OCI-LY7 (cell line): Measurements from ENCODE around the gene FOXK1.

Experiments used
- EZH2phosphoT487 ChIP-seq: fragments of 200-600 bp; sonication (generic); IDR thresholded peaks from 2 replicates; pipeline ENCODE4 v1.6.1; 2018; ENCODE audit warnings: low read depth, borderline replicate concordance, mild to moderate bottlenecking, mixed run types, antibody characterized with exemption, low read length, moderate library complexity, mixed read lengths
- TF ChIP-seq, protein P1 (sequence below): fragments of 200-600 bp; sonication (generic); conservative IDR thresholded peaks from 2 replicates; pipeline ENCODE4 v1.5.1; 2014; ENCODE audit warnings: mild to moderate bottlenecking, antibody characterized with exemption, low read length, moderate library complexity, mixed read lengths

DNA sequence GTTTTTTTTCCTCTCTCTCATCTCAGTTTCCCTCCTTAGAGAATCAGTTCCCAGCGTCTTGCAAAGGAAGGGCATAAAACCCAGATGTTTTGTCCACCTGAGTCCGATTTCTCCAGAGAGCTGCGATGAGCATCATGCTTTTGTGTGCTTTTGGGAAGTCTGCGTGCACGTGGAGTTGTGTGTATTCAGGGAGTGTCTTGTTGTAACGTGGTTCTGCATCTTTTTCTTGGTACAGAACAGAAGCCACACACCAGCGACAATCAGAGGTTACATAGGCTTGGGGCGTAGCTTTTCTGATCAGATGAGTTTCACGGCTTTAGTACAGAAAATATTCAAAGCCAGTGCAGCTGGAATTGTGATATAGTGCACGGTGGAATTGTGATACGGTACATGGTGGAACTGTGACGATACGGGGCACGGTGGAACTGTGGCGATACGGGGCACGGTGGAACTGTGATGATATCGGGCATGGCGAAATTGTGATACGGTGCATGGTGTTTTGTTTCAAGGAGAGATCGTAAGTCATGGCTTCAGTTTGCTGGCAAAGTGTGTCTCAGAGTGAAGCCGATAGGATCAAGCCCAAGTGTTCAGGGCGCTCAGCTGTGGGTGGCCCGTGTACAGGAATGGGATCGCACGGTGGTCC is 32.8 kb downstream of the FOXK1 start:
- TF ChIP-seq, protein P1, sequence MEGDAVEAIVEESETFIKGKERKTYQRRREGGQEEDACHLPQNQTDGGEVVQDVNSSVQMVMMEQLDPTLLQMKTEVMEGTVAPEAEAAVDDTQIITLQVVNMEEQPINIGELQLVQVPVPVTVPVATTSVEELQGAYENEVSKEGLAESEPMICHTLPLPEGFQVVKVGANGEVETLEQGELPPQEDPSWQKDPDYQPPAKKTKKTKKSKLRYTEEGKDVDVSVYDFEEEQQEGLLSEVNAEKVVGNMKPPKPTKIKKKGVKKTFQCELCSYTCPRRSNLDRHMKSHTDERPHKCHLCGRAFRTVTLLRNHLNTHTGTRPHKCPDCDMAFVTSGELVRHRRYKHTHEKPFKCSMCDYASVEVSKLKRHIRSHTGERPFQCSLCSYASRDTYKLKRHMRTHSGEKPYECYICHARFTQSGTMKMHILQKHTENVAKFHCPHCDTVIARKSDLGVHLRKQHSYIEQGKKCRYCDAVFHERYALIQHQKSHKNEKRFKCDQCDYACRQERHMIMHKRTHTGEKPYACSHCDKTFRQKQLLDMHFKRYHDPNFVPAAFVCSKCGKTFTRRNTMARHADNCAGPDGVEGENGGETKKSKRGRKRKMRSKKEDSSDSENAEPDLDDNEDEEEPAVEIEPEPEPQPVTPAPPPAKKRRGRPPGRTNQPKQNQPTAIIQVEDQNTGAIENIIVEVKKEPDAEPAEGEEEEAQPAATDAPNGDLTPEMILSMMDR: no peak
- TF ChIP-seq EZH2phosphoT487: no peak
